Neuron (in vitro differentiated cells): ENCODE data around the gene HBB.

ENCODE experiments used
- H2AFZ ChIP-seq: one replicate; pipeline ENCODE4 v1.6.1; 2013; ENCODE audit warnings: low read depth, mild to moderate bottlenecking, inconsistent platforms, low read length, moderate library complexity
- H3K27me3 ChIP-seq: one replicate; pipeline ENCODE4 v1.6.1; 2013; ENCODE audit warnings: low read length; ENCODE audit not compliant: insufficient read depth
- H3K36me3 ChIP-seq: one replicate; pipeline ENCODE4 v1.6.1; 2013; ENCODE audit warnings: low read length; ENCODE audit not compliant: insufficient read depth
- H3K4me1 ChIP-seq: one replicate; pipeline ENCODE4 v1.6.1; 2013; ENCODE audit warnings: low read length; ENCODE audit not compliant: insufficient read depth
- H3K4me3 ChIP-seq: 2 replicates; pipeline ENCODE4 v1.5.1; 2013; ENCODE audit warnings: mild to moderate bottlenecking, low read length, moderate library complexity
- H3K9me3 ChIP-seq: one replicate; pipeline ENCODE4 v1.6.1; 2013; ENCODE audit warnings: low read length

Gene HBB

DNA sequence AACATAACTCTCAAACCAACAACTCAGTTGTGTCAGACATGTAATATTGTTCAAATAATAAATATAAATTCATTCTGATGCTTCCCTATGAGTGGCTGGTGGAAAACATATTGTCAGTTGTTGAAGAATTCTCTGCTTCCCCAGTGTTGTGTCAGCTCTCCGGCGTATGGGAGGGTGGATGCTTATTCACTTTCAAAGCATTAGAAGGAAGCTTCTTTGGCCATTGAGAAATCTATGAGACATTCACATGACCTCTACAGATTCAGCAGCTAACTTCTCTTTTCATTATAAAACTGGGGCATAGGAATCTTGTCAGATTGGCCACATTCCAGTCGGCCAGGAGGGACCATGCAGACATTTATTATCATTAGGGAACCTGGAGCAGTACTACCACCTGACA lies 29.3 kb downstream of the HBB start:
- H3K4me3 ChIP-seq = no peak overlapping the region
- no peak overlapping the region for H2AFZ ChIP-seq
- H3K4me1 ChIP-seq = no peaks in the 10 kb centered on the region
- H3K9me3 ChIP-seq = no peaks in the 10 kb centered on the region
- H3K36me3 ChIP-seq = no peaks in the 10 kb centered on the region
- no peaks in the 10 kb centered on the region for H3K27me3 ChIP-seq

DNA sequence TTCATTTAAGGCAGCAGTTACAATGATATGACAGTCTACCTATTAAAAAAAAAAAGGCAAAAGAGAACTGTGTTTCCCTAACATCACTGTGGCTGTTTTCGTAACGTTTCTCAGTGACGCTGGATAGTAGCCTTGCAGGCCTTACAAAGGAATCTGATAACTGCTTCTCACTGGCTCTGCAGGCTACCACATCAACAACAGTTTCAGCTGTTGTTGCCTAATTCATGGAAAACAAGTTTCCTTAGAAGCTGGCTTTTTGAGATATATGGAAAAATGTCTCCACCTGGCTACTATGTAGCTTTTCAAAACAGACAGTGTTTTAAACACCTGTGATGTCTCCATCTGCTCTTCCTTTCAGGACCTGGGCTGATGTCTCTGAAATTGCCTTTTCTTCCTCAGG lies 30.1 kb downstream of the HBB start:
- Histone ChIP-seq H2AFZ (no peak overlapping the region), H3K27me3 (no peaks in the 10 kb centered on the region), H3K36me3 (no peaks in the 10 kb centered on the region), H3K9me3 (no peaks in the 10 kb centered on the region), H3K4me3 (no peak overlapping the region), H3K4me1 (no peaks in the 10 kb centered on the region)

DNA sequence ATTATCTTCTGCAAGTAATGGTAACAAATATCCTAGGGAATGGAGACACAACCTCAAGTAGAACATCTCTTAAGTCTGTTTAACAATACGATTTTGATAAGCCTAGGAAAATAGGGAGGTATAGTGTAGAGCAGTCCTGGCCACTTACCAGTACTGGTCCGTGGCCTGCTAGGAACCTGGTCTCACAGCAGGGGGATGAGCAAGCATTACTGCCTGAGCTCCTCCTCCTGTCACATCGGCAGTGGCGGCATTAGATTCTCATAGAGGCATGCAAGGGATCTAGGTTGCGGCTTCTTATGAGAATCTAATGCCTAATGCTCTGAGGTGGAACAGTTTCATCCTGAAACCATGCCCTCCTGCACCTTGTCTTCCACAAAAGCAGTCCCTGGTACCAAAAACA lies 30.8 kb downstream of the HBB start:
- H2AFZ ChIP-seq = no peak overlapping the region
- no peak overlapping the region for H3K4me3 ChIP-seq
- H3K27me3 ChIP-seq = no peaks in the 10 kb centered on the region
- H3K9me3 ChIP-seq = no peaks in the 10 kb centered on the region
- H3K36me3 ChIP-seq = no peaks in the 10 kb centered on the region
- H3K4me1 ChIP-seq = no peaks in the 10 kb centered on the region

DNA sequence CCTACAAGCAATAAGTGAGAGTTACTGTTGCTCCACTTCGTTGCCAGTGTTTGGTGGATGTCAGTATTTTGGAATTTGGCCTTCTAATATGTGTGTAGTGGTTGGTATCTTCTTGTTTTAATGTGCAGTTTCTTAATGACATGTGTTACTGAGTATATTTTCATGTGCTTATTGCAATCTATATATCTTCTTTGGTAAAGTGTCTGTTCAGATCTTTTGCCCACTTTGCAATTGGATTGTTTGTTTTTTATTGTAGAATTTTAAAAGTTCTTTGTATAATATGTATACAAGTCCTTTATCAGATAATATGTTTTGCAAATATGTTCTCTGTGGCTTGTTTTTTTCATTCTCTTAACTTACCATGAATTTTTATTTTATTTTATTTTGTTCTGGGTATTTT lies 34.1 kb downstream of the HBB start:
- Histone ChIP-seq H3K4me1 (no peaks in the 10 kb centered on the region), H3K4me3 (no peak overlapping the region), H3K27me3 (no peaks in the 10 kb centered on the region)

DNA sequence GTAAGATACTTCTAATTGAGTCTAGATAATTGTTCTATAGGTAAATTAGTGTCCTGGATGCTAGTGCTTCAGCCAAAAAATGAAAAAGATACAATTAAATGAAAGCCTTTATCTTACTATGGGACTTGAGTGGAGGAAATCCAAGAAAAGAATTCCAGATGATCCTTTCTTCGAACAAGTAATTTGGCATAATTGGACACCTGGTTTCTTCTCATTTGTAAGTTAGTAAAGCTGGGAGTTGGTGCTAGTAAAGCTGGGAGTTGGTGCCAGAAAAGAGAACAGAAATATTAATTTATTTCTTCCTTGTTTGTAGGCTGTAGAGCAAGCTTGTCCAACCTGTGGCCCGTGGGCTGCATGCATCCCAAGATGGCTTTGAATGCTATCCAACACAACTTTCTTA lies 38.7 kb downstream of the HBB start:
- no peaks in the 10 kb centered on the region for H3K4me1 ChIP-seq
- H3K4me3 ChIP-seq = no peak overlapping the region
- no peaks in the 10 kb centered on the region for H3K9me3 ChIP-seq
- no peak overlapping the region for H2AFZ ChIP-seq
- no peaks in the 10 kb centered on the region for H3K27me3 ChIP-seq
- H3K36me3 ChIP-seq = no peaks in the 10 kb centered on the region

More for the DNA sequence above, 34.1 kb downstream of the HBB start:
- Histone ChIP-seq H2AFZ (no peak overlapping the region), H3K36me3 (no peaks in the 10 kb centered on the region), H3K9me3 (no peaks in the 10 kb centered on the region)

DNA sequence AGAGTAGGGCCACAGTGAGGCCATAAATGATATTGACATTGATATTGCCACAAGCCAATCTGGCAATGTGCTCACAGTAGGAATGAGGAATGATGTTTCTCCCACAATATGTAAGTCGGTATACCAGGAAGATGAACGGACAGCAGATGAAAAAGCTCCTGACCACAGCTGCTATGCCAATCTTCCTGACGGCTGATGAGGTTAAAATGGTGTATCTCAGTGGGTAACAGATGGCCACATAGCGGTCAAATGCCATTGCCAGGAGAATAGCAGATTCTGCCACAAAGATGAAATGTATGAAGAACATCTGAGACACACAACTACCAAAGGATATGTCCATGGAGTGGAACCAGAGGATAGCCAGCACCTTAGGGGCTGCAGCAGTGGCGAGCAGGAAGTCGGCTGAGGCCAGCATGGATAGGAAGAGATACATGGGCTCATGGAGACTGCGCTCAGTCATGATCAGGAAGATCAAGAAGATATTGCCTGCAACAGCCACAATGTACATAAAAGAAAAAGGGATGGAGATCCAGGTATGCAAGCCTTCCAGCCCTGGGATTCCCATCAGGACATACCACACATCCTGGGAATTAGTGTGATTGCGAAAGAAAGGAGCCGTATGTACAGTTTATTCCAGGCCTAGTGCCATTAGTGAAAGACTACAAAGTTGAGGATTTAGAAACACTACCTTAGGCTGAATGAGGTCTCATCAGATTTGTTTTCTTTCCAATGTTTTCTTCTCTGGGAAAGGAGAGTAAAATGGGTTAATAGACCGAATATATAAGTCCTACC lies 48.6 kb downstream of the HBB start:
- Histone ChIP-seq H2AFZ (no peak overlapping the region), H3K4me1 (no peaks in the 10 kb centered on the region), H3K9me3 (no peaks in the 10 kb centered on the region), H3K36me3 (no peaks in the 10 kb centered on the region), H3K4me3 (no peak overlapping the region), H3K27me3 (no peaks in the 10 kb centered on the region)
